Measurements from ENCODE around the gene ZDHHC1. TPM values are rescaled to one million over a fixed set of nuclear protein-coding genes. Genes with fewer than 3 reads are reported as not detected.
"Not testable (repeated sequence)": the region's sequence is repeated elsewhere in the genome, so short reads cannot be mapped to it uniquely, and the experiment has no call there.

ZDHHC1 gene
- polyA plus RNA-seq, 1 of the 3 experiments (the other 2 are of a cell fraction): 15.8 TPM

DNA sequence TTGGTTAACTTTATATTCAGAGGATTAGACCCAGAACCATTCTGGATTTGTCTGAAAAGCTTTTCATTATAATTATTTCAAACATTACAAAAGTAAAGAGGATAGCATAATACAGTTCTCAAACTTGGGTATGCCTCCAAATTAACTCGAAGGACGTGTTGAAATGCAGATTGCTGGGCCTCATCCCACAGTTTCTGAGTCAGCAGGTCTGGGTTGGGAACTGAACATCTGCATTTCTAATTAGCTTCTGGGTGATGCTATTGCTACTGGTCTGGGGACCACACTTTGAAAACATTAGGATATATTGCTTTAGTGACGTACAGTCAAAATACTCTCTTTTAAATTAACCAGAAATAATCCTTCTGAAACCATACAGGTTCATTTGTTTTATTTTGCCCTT, 33.0 kb downstream of the ZDHHC1 start (continued):
- TF ChIP-seq, protein P1, sequence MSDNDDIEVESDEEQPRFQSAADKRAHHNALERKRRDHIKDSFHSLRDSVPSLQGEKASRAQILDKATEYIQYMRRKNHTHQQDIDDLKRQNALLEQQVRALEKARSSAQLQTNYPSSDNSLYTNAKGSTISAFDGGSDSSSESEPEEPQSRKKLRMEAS (IDR thresholded peaks at IDR 0.05; ENCODE audit: low read depth): no peak
- TF ChIP-seq, protein P2, sequence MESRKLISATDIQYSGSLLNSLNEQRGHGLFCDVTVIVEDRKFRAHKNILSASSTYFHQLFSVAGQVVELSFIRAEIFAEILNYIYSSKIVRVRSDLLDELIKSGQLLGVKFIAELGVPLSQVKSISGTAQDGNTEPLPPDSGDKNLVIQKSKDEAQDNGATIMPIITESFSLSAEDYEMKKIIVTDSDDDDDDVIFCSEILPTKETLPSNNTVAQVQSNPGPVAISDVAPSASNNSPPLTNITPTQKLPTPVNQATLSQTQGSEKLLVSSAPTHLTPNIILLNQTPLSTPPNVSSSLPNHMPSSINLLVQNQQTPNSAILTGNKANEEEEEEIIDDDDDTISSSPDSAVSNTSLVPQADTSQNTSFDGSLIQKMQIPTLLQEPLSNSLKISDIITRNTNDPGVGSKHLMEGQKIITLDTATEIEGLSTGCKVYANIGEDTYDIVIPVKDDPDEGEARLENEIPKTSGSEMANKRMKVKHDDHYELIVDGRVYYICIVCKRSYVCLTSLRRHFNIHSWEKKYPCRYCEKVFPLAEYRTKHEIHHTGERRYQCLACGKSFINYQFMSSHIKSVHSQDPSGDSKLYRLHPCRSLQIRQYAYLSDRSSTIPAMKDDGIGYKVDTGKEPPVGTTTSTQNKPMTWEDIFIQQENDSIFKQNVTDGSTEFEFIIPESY (IDR thresholded peaks at IDR 0.05; ENCODE audit: borderline replicate concordance, low read depth): no peak

DNA sequence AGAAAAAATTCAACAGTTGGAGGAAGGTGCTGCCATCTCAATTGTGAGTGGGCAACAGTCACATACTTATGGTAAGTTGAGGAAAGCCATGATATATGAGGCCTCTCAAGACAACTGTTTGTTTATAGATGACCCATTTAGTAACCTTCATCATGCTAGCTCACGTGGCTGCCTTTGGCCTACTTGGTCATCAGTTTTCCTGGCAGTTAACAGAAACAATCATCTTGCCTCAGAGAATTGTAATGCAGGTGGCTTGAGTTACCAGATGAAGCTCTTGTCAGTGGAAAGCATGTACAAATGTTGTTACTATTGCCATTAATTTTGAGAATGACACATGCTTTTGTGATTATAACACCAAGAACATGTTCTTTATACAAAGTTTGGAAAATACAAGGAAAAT, 37.6 kb downstream of the ZDHHC1 start:
- ChIA-PET CTCF (interaction anchor here (1.5 to 2.3 kb wide), 4 partner anchors 9 to 87 kb away, joined by 4 to 9 read pairs (median 4); partner anchors contain the start of genes TPPP3 and ZDHHC1), POLR2A (no interaction called here)
- H3K9me3 ChIP-seq: no peaks in the 10 kb centered on the region
- H3K4me1 ChIP-seq (ENCODE audit: control insufficient read depth in 1 of 2, insufficient read depth in 2 of 2, low read depth in 1 of 2, low read length in 1 of 2): no peaks in the 10 kb centered on the region
- no peak overlapping the region for H3K4me3 ChIP-seq (ENCODE audit: low read depth in 2 of 2, low read length in 1 of 2)
- H3K27me3 ChIP-seq (ENCODE audit: insufficient read depth): no peaks in the 10 kb centered on the region
- no peaks in the 10 kb centered on the region for H3K79me2 ChIP-seq (ENCODE audit: insufficient read depth)
- no peaks in the 10 kb centered on the region for H3K9me2 ChIP-seq
- no peak overlapping the region for H3K4me2 ChIP-seq
- WGBS (ENCODE audit: low lambda C conversion rate): 89% methylated on average over 1 of the region's 1 CpG
- no peak overlapping the region for H3K27ac ChIP-seq (ENCODE audit: low read depth in 2 of 2, low read length in 1 of 2)
- peaks cover 6% of the 10 kb centered on the region for H3F3A ChIP-seq (replicated peaks; ENCODE audit: insufficient read depth)
- TF ChIP-seq EZH2phosphoT487 (IDR thresholded peaks at IDR 0.05; ENCODE audit: borderline replicate concordance, low read depth) (no peak), YY1 (IDR thresholded peaks at IDR 0.05; ENCODE audit: low read depth) (no peak), RXRA (IDR thresholded peaks at IDR 0.05; ENCODE audit: borderline replicate concordance, low read depth) (no peak), SIN3A (IDR thresholded peaks at IDR 0.05; ENCODE audit: borderline replicate concordance, low read depth, low read length) (no peak), NFIC (IDR thresholded peaks at IDR 0.05; ENCODE audit: borderline replicate concordance) (no peak), GATA2 (CRISPR knock-in tag; IDR thresholded peaks at IDR 0.05) (no peak), NRF1 (IDR thresholded peaks at IDR 0.05; ENCODE audit: low read depth, low read length) (no peak), FOXM1 (IDR thresholded peaks at IDR 0.05; ENCODE audit: low read depth) (no peak), RCOR1 (IDR thresholded peaks at IDR 0.05; ENCODE audit: low read length) (no peak), ELF1 (IDR thresholded peaks at IDR 0.05) (no peak), FOSL2 (IDR thresholded peaks at IDR 0.05; ENCODE audit: borderline replicate concordance, low read depth) (no peak)
- TF ChIP-seq, protein P3, sequence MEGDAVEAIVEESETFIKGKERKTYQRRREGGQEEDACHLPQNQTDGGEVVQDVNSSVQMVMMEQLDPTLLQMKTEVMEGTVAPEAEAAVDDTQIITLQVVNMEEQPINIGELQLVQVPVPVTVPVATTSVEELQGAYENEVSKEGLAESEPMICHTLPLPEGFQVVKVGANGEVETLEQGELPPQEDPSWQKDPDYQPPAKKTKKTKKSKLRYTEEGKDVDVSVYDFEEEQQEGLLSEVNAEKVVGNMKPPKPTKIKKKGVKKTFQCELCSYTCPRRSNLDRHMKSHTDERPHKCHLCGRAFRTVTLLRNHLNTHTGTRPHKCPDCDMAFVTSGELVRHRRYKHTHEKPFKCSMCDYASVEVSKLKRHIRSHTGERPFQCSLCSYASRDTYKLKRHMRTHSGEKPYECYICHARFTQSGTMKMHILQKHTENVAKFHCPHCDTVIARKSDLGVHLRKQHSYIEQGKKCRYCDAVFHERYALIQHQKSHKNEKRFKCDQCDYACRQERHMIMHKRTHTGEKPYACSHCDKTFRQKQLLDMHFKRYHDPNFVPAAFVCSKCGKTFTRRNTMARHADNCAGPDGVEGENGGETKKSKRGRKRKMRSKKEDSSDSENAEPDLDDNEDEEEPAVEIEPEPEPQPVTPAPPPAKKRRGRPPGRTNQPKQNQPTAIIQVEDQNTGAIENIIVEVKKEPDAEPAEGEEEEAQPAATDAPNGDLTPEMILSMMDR (IDR thresholded peaks at IDR 0.05): no peak
- TF ChIP-seq, protein P2 (IDR thresholded peaks at IDR 0.05; ENCODE audit: borderline replicate concordance, low read depth): no peak
- H4K20me1 ChIP-seq (ENCODE audit: insufficient read depth): no peaks in the 10 kb centered on the region
- H3K9ac ChIP-seq: no peak overlapping the region
- H2AFZ ChIP-seq (ENCODE audit: low read depth): no peak overlapping the region
- H3K36me3 ChIP-seq (replicated peaks in 1 of 2; ENCODE audit: control insufficient read depth in 1 of 2, insufficient read depth in 2 of 2, low read length in 1 of 2): no peaks in the 10 kb centered on the region
- no peak for DNase-seq

DNA sequence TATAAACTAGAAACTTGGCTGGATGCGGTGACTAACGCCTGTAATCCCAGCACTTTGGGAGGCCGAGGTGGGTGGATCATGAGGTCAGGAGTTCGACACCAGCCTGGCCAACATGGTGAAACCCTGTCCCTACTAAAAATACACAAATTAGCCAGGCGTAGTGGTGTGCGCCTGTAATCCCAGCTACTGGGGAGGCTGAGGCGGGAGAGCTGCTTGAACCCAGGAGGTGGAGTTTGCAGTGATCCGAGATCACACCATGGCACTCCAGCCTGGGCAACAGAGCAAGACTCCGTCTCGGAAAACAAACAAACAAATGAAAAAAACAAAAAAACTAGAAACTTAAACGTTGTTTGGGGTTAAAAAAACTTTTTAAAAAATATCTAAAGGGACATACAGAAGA, 40.3 kb downstream of the ZDHHC1 start:
- H3K27ac ChIP-seq (ENCODE audit: low read depth in 2 of 2, low read length in 1 of 2); H3K9me2 ChIP-seq; H3K79me2 ChIP-seq (ENCODE audit: insufficient read depth); H3K4me2 ChIP-seq; H3K27me3 ChIP-seq (ENCODE audit: insufficient read depth); H3K9ac ChIP-seq; H3F3A ChIP-seq (replicated peaks; ENCODE audit: insufficient read depth); H3K36me3 ChIP-seq (replicated peaks in 1 of 2; ENCODE audit: control insufficient read depth in 1 of 2, insufficient read depth in 2 of 2, low read length in 1 of 2); POLR2A ChIA-PET; DNase-seq; H4K20me1 ChIP-seq (ENCODE audit: insufficient read depth); H3K9me3 ChIP-seq; H3K4me3 ChIP-seq (ENCODE audit: low read depth in 2 of 2, low read length in 1 of 2); H3K4me1 ChIP-seq (ENCODE audit: control insufficient read depth in 1 of 2, insufficient read depth in 2 of 2, low read depth in 1 of 2, low read length in 1 of 2): not testable (repeated sequence)
- CTCF ChIA-PET: interaction anchor here (2.8 kb wide), 1 partner anchor 89 kb away, joined by 18 read pairs; no protein-coding TSS in a partner anchor
- 0 out of 2 replicates have a peak overlapping the region, but pooled peaks have one; percentile 11 for H2AFZ ChIP-seq (ENCODE audit: low read depth)
- WGBS (ENCODE audit: low lambda C conversion rate): 84% methylated on average over 11 of the region's 11 CpGs
